ENCODE results near the gene LMTK3.

Gene LMTK3

GRCh38 chr19:48497728-48498594 is 13.7 kb downstream of the LMTK3 start:
- H3K27me3 ChIP-seq (ENCODE audit: control insufficient read depth, low read length) = peaks cover 33% of the 10 kb centered on the region
- TF ChIP-seq CTCF (IDR thresholded peaks at IDR 0.05; ENCODE audit: low read depth, low read length, poor library complexity, severe bottlenecking) (no peak), EZH2phosphoT487 (IDR thresholded peaks at IDR 0.05; ENCODE audit: borderline replicate concordance, low read length) (no peak)
- no peaks in the 10 kb centered on the region for H3K36me3 ChIP-seq (ENCODE audit: control insufficient read depth, low read length)
- no peaks in the 10 kb centered on the region for H3K79me2 ChIP-seq (ENCODE audit: control insufficient read depth, low read length)
- no peak overlapping the region for H3K27ac ChIP-seq (ENCODE audit: low read depth, low read length)
- no peak overlapping the region for H3K4me3 ChIP-seq (ENCODE audit: low read length)
- peaks cover 20% of the 10 kb centered on the region for H3K4me1 ChIP-seq (ENCODE audit: control insufficient read depth, low read length)
- H3K4me2 ChIP-seq (ENCODE audit: low read length) = no peak overlapping the region
- peaks cover 5% of the 10 kb centered on the region; the same call in 1 of the 2 replicates for H3F3A ChIP-seq (ENCODE audit: control insufficient read depth, insufficient read depth)
- H4K20me1 ChIP-seq (ENCODE audit: control insufficient read depth, insufficient read depth, low read depth, low read length) = no peaks in the 10 kb centered on the region
- H3K9me2 ChIP-seq (replicated peaks; ENCODE audit: control insufficient read depth, low read length) = no peaks in the 10 kb centered on the region
- H3K9me3 ChIP-seq (ENCODE audit: control insufficient read depth, insufficient read depth, low read length) = no peaks in the 10 kb centered on the region

- H3K79me2 ChIP-seq (ENCODE audit: control insufficient read depth, low read length) = no peaks in the 10 kb centered on the region
- H3K9me3 ChIP-seq (ENCODE audit: control insufficient read depth, insufficient read depth, low read length) = no peaks in the 10 kb centered on the region
- TF ChIP-seq CTCF (IDR thresholded peaks at IDR 0.05; ENCODE audit: low read depth, low read length, poor library complexity, severe bottlenecking) (no peak), EZH2phosphoT487 (IDR thresholded peaks at IDR 0.05; ENCODE audit: borderline replicate concordance, low read length) (no peak)
- H3K4me1 ChIP-seq (ENCODE audit: control insufficient read depth, low read length) = peaks cover 21% of the 10 kb centered on the region
- H3K4me2 ChIP-seq (ENCODE audit: low read length) = no peak overlapping the region
- no peaks in the 10 kb centered on the region for H3K36me3 ChIP-seq (ENCODE audit: control insufficient read depth, low read length)
- no peaks in the 10 kb centered on the region for H4K20me1 ChIP-seq (ENCODE audit: control insufficient read depth, insufficient read depth, low read depth, low read length)
- H3K27ac ChIP-seq (ENCODE audit: low read depth, low read length) = no peak overlapping the region
- no peaks in the 10 kb centered on the region for H3K9me2 ChIP-seq (replicated peaks; ENCODE audit: control insufficient read depth, low read length)
- H3K27me3 ChIP-seq (ENCODE audit: control insufficient read depth, low read length) = peaks cover 33% of the 10 kb centered on the region
- H3F3A ChIP-seq (ENCODE audit: control insufficient read depth, insufficient read depth) = peaks cover 5% of the 10 kb centered on the region; the same call in 1 of the 2 replicates
- no peak overlapping the region for H3K4me3 ChIP-seq (ENCODE audit: low read length)
Measured at GRCh38 chr19:48496959-48497727, 14.5 kb downstream of the LMTK3 start.

GRCh38 chr19:48495396-48495795 is 16.2 kb downstream of the LMTK3 start:
- H3K79me2 ChIP-seq (ENCODE audit: control insufficient read depth, low read length) = no peaks in the 10 kb centered on the region
- no peaks in the 10 kb centered on the region for H3K36me3 ChIP-seq (ENCODE audit: control insufficient read depth, low read length)
- no peaks in the 10 kb centered on the region for H3K9me3 ChIP-seq (ENCODE audit: control insufficient read depth, insufficient read depth, low read length)
- peaks cover 5% of the 10 kb centered on the region; the same call in 1 of the 2 replicates for H3F3A ChIP-seq (ENCODE audit: control insufficient read depth, insufficient read depth)
- H3K4me2 ChIP-seq (ENCODE audit: low read length) = no peak overlapping the region
- H3K4me1 ChIP-seq (ENCODE audit: control insufficient read depth, low read length) = peaks cover 25% of the 10 kb centered on the region
- peaks cover 39% of the 10 kb centered on the region for H3K27me3 ChIP-seq (ENCODE audit: control insufficient read depth, low read length)
- no peak overlapping the region for H3K4me3 ChIP-seq (ENCODE audit: low read length)
- H4K20me1 ChIP-seq (ENCODE audit: control insufficient read depth, insufficient read depth, low read depth, low read length) = no peaks in the 10 kb centered on the region
- no peak overlapping the region for H3K27ac ChIP-seq (ENCODE audit: low read depth, low read length)
- TF ChIP-seq EZH2phosphoT487 (IDR thresholded peaks at IDR 0.05; ENCODE audit: borderline replicate concordance, low read length) (no peak), CTCF (IDR thresholded peaks at IDR 0.05; ENCODE audit: low read depth, low read length, poor library complexity, severe bottlenecking) (no peak)
- no peaks in the 10 kb centered on the region for H3K9me2 ChIP-seq (replicated peaks; ENCODE audit: control insufficient read depth, low read length)
